Renal cortical epithelial cell (primary cell): ENCODE measurements around the gene FGF14. TPM values are rescaled to one million over a fixed set of nuclear protein-coding genes. Genes with fewer than 3 reads are reported as not detected.
"Not testable (repeated sequence)": the region's sequence is repeated elsewhere in the genome, so short reads cannot be mapped to it uniquely, and the experiment has no call there.

ENCODE experiments used
- DNase-seq: peaks from one replicate; pipeline ENCODE4 v3.0.0-alpha.2; 2011; ENCODE audit warnings: low read depth
- total RNA-seq: library from RNA; depleted of rRNA; stranded (reverse); fragments of >200 nt; gene quantifications from 2 replicates; pipeline ENCODE4 v1.2.3, GENCODE V29; 2014

Gene FGF14
- total RNA-seq, 1 donor from 2014 or later, result 0.70 TPM

- no peak for DNase-seq
Measured at GRCh38 chr13:102136735-102137296, 265.0 kb downstream of the FGF14 start.

- DNase-seq, result no peak
Measured at GRCh38 chr13:102132777-102133295, 269.0 kb downstream of the FGF14 start.

GRCh38 chr13:102131246-102131645 is 270.6 kb downstream of the FGF14 start:
- no peak for DNase-seq

- peak; percentile 97 for DNase-seq
Measured at GRCh38 chr13:102128216-102128810, 273.5 kb downstream of the FGF14 start.

GRCh38 chr13:102127153-102127552 is 274.7 kb downstream of the FGF14 start:
- no peak for DNase-seq

GRCh38 chr13:102122147-102122546 is 279.7 kb downstream of the FGF14 start:
- DNase-seq, result peak; percentile 34

- DNase-seq, result no peak
Measured at GRCh38 chr13:102117175-102117831, 284.5 kb downstream of the FGF14 start.

- no peak for DNase-seq
Measured at GRCh38 chr13:102103469-102103868, 298.4 kb downstream of the FGF14 start.

- DNase-seq, result no peak
Measured at GRCh38 chr13:102100234-102100633, 301.6 kb downstream of the FGF14 start.

GRCh38 chr13:102097708-102098107 is 304.1 kb downstream of the FGF14 start:
- DNase-seq, result no peak

GRCh38 chr13:102093288-102093687 is 308.6 kb downstream of the FGF14 start:
- DNase-seq, result not testable (repeated sequence)

GRCh38 chr13:102091231-102091630 is 310.6 kb downstream of the FGF14 start:
- peak; percentile 6 for DNase-seq

- no peak for DNase-seq
Measured at GRCh38 chr13:102090532-102090931, 311.3 kb downstream of the FGF14 start.

- DNase-seq, result no peak
Measured at GRCh38 chr13:102089722-102090121, 312.1 kb downstream of the FGF14 start.

GRCh38 chr13:102089177-102089576 is 312.7 kb downstream of the FGF14 start:
- peak; percentile 22 for DNase-seq

- no peak for DNase-seq
Measured at GRCh38 chr13:102073251-102073650, 328.6 kb downstream of the FGF14 start.

- DNase-seq, result no peak
Measured at GRCh38 chr13:102071711-102072110, 330.1 kb downstream of the FGF14 start.

- not testable (repeated sequence) for DNase-seq
Measured at GRCh38 chr13:102068323-102068722, 333.5 kb downstream of the FGF14 start.

- DNase-seq, result no peak
Measured at GRCh38 chr13:102055090-102055779, 346.6 kb downstream of the FGF14 start.

GRCh38 chr13:102049853-102050252 is 352.0 kb downstream of the FGF14 start:
- DNase-seq, result no peak

GRCh38 chr13:102045731-102046130 is 356.1 kb downstream of the FGF14 start:
- no peak for DNase-seq

- no peak for DNase-seq
Measured at GRCh38 chr13:102042746-102043145, 359.1 kb downstream of the FGF14 start.
